KG1 (cell line): ENCODE measurements around the gene DLG1.

ENCODE experiments used
- DNase-seq: peaks from one replicate; lab custom pipeline; 2025; lab: John Stamatoyannopoulos, UW

The DLG1 gene

DNA sequence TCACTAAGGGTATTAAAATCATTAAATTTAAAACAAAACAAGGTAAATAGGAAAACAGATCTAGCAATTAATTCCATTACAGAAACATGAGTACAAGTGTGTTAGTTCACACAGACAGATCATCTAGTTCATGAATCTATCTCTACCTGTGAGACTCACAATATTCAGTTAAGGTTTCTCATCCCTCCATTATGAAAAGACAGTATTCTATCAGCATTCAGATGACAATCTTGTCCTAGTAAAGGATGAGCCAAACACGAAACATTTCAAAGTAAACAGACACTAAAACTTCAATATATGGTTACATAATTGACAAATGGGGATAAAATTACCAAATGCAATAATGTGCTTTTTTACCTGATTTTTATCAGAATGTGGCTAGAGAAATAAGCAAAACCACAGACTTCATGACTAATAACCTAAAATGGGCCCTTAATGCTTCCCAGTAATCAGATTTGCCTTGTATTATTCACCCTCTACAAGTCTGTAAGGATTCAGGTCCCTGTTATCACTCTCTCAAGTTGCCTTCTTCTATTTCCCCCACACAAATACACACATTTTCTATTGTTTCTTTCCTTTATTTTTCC lies 126.8 kb downstream of the DLG1 start:
- DNase-seq, result no peak

DNA sequence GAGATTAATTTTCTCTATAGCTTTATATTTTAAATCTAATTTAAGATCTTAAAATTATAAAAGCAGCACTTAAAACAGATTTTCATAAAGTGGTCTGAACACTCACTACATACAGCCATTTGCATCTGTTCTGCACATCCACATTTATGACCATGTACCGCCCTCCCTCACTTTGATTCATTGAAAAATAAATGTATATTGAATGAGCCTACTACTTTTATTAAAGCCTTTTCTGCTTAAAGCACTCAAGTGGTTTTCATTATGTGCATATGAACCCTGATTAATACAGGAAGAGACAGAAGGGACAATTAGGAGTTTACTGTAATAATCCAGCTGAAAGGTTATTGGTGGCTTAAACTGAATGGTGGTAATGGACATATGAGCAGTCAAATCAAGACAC lies 129.4 kb downstream of the DLG1 start:
- no peak for DNase-seq

DNA sequence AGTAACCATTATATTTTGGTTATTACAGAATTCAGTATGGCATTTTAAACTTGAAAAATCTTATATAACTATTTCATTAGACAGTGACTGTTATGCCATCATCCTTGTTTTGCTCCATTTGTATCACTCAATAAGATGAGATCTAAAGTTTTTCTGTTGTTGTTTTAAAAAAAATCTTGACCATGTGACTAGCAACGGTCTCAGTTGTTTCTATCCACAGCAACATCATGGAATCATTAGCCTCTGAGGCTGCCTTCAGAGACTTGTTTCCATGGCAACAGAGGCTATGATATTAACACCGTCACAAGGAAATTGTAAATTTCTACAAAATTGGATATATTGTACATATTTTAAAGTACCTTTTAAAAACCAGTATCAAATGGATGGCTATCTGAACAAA lies 129.8 kb downstream of the DLG1 start:
- DNase-seq, result no peak

DNA sequence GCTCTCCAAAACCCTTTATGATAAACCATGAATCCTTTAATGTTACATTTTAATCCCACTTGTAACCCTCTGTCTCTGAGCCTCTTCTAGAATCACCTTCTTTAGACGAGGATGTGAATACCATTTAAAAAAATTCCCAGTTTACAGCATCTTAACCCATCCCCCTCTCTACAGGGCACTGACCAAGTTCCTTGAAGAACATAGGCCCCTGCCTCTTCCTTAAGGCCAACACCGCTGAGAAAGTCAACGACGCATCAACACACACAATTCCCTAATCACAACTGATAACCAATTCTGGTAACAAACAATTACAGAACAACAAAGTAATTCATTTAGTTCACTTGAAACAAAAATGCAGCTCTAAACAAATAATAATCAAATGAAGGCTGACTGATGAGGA lies 130.3 kb downstream of the DLG1 start:
- DNase-seq, result no peak

DNA sequence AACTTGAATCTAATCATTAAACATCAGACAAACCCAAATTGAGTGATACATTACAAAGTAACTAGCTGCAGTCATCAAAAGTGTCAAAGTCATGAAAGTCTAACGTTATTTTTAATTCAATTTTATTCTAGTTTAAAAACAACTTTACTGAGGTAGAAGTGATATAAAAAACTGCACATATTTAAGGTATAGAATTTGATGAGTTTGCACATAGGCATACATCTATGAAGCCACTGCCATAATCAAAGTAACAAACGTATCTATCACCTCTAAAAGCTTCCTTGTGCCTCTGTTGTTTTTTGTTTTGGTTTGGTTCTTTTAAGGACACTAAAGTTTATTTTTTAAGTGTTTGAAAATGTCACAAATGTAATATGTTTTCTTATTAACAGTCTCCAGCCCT lies 130.9 kb downstream of the DLG1 start:
- no peak for DNase-seq

DNA sequence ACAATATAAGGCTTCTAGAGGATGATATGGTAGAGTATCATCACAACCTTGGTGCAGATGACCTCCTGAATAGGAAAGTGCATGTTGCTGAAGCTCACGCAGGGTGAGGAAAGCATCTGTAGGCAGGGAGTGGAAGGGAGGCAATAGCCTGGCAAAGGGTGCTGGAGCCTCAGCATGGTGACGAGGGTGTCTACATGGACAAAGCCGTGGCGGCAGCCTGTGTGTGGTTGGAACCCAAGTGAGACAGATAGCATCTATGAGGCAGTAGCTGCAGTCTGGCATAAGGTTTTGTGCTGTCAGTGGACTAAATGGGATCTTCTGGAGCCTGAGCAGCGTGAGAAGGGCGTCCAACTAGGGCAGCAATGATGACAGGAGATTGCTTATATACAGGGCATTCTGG lies 132.5 kb downstream of the DLG1 start:
- no peak for DNase-seq

DNA sequence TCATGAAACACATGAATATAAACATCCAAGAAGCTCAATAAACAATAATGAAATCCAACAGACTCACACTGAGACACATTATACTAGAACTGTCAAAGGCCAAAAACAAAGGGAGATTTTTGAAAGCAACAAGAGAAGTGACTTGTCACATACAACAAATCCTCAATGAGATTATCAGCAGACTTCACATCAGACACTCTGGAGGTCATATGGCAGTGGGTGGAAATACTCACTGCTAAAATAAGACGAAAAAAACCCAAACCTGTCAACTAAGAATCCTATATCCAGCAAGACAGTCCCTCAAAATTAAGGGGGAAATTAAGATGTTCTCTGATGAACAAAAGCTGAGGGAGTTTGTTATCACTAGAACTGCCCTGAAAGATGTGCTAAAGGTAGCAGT lies 143.4 kb downstream of the DLG1 start:
- no peak for DNase-seq

DNA sequence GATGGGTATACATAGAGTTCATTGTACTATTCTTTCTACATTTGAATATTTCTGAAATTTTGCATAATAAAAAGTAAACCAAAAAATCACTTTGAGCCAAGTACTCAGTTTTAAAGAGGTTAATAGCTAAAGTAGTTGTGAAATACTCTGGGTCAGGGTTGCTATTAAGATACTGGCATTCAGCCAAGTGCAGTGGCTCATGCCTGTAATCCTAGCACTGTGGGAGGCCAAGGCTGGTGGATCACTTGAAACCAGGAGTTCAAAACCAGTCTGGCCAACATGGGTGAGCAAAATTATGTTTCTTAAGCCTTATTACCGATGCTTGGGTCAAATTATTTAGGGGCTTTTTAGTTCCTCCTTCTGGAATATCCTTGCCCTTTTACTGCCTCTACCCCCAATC lies 146.8 kb downstream of the DLG1 start:
- DNase-seq, result no peak

DNA sequence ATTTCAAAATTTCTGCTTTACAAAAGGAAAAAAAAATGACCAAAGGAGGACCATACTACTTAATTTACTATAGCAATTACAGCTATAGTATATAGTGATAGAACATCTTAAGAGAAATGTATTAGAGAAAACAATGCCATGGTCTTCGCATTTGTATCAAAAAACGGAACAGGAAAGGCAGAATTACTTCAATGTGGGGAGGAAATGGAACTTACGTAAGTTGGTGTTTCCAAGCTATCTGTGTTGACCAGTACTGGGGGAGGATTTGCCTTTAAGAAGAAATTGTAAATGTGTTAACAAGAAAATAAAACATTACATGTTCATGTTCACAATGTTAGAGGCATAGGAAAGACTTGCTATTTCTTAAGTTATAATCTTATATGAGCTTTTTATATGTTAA lies 148.9 kb downstream of the DLG1 start:
- peak; percentile 14 for DNase-seq

DNA sequence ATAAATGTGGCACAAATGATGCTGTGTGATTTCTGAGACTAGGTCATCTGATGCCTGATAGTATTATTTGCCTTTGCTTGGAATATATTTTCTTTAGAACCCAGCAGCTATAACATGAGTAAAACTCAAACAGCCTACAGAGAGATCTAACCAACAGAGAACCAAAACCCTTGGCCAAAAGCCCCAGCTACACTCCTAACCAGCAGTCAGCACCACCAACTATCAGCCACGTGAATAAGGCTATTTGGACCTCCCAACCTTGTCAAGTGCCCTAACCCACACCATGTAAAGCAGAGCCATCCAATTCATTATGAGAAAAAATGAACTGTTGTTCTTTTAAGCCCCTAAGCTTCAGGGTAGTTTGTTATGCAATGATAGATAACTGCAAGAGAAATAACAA lies 154.2 kb downstream of the DLG1 start:
- no peak for DNase-seq

DNA sequence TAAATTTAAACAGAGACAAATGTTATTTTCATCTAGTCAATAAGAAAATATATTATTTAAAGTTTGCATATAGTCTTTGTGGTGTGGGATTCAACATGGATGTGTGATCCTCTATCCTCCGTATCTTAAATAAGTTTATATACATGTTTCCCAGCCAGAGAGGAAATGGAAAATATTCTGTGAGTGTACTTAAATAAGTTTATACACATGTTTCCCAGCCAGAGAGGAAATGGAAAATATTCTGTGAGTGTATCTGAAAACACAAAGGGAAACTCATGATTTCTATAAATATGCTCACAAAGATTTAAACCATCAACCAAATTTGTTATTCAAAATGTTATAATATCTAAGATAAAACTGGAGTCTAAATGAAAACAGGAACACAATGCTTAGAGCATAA lies 158.8 kb downstream of the DLG1 start:
- DNase-seq, result no peak

DNA sequence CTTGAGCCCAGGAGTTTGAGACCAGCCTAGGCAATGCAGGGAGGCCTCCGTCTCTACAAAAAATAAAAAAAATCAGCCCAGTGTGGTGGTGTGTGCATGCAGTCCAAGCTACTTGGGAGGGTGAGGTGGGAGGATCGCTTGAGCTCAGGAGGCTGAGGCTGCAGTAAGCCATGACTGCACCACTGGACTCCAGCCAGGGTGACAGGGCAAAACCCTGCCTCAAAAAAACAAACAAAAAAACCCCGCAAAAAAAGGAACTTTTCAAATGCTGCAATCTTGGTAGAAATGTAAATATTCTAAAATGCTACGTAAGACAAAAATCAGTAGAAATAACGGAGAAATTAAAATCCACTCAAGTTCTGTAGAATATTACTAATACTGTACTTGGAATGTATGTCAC lies 160.7 kb downstream of the DLG1 start:
- DNase-seq, result no peak

DNA sequence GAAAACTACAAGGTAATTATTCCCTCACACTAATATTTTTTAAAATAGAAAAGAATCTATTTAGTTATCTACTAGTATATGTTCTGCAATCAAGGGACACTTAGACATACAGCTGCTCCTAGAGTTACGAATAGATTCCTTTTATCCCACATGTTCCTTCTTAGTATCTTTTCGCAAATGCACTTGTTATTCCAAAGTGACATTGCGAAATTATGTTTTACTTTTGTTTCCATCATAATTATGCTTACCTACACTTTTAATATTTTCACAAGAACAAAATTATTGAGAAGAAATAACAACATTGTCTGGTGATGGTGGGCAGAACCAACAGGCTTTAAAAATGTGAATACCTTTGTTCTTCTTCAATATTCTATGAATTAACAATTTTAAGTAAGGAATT lies 161.7 kb downstream of the DLG1 start:
- no peak for DNase-seq

DNA sequence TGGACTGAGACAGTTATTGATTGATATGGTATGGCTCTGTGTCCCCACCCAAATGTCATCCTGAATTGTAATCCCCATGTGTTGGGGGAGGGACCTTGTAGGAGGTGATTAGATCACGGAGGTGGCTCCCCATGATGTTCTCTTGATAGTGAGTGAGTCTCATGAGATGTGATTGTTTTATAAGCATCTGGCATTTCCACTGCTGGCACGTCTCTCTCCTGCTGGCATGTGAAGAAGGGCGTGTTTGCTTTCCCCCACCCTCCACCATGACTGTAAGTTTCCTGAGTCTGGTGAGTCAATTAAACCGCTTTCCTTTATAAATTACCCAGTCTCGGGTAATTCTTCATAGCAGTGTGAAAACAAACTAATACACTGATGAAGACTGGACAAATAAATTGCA lies 163.2 kb downstream of the DLG1 start:
- DNase-seq, result no peak

DNA sequence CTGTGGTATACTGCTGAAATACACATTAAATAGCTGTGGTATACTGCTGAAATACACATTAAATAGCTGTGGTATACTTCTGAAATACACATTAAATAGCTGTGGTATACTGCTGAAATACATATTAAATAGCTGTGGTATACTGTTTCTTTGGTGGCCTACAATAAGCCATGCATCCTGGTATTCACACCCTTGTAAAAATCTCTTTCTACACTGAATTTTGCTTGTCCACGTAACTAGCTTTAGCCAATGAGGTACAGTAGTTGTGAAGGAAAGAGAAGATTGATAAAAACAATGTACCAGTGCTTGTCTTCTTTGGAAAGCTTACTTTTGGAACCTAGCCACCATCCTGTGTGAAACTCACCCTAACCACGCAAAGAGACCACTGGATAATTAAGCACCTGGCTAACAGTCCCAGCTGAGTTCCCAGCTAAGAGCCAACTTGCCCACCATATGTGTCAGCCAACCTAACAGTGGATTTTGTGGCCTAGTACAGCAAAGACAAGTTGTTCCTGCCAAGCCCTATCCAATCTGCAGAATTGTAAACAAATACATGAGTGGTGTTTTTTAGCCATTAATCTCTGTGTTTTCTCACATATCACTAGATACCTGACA lies 165.4 kb downstream of the DLG1 start:
- no peak for DNase-seq

DNA sequence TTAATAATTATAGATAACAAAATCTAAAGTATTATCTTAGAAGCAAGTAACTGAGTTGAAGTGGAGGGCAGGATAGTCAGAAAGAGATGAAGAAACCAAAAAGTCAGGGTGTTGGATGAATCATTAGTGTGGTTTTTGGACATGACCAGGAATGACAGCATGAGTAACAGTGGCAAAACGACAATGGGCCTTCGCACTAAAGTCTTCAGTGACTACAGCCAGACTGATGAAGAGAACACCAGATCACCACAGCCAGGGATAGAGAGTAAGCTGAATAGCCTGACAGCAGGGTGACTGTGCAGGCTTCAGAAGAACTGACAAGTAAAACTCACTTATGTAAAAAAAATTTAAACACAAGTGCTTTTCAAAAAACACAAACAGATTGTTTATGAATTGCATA lies 172.8 kb downstream of the DLG1 start:
- DNase-seq, result no peak

DNA sequence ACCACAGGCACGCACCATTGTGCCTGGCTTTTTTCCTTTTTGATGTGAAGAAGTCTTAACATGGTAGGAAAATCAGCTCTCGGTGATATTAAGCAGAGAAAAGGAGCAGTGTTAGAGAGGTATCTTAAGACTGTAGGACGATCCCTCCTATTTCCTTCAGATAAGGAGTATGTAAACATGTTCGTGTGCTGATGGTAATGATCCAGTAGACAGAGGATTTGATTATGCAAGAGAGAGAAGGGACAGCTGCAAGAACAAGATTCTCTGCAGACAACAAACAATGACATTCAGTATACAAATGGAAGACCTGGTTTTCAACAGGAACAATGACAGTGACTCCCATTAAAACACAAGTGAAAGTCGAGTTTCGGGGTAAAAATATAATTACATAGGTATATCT lies 173.7 kb downstream of the DLG1 start:
- DNase-seq, result no peak

DNA sequence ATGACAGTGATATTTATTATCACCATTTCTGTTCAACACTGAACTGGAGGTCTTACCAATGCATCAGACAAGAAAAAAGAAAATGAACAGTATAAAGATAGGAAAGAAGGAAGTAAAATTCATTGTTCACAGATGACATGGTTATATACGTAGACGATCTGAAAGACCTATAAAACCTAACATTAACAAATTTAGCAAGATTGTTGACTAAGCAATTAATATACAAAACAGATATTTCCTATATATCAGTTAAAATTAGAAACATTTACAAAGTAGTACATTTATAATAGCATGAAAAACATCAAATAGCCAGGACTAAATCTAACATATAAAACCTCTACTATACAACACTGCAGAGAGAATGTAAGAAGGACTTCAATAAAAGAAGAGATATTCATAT lies 176.0 kb downstream of the DLG1 start:
- no peak for DNase-seq

DNA sequence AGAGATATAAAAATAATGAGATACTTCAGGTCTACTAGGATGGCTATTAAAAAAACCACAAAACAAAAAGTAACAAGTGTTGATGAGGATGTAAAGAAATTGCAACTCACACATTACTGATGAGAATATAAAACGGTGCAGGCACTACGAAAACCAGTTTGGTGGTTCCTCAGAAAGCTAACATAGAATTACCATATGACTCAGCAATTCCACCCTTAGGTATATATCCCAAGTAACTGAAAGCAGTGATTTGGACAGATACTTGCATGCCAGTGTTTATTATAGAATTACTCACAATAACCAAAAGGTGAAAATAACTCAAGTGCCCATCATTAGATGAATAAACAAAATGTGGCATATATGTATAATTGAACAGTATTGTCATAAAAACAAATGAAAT lies 181.3 kb downstream of the DLG1 start:
- DNase-seq, result no peak

DNA sequence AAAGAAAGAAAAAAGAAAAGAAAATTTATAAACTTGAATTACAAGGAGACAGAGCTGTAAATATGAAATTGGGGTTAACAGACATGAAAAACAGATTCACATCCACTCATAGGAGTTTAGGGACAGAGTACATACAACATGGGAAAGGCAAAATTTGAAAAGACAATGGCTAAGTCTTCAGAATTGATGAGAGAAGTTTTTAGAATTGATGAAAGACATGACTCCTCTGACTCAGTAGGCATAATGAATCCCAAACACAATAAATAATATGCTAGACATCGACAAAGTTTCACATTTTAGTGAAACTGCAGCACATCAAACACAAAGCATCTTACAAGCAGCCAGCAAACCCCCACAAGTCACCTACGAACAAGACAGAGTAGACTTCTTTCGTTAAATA lies 184.4 kb downstream of the DLG1 start:
- DNase-seq, result no peak

DNA sequence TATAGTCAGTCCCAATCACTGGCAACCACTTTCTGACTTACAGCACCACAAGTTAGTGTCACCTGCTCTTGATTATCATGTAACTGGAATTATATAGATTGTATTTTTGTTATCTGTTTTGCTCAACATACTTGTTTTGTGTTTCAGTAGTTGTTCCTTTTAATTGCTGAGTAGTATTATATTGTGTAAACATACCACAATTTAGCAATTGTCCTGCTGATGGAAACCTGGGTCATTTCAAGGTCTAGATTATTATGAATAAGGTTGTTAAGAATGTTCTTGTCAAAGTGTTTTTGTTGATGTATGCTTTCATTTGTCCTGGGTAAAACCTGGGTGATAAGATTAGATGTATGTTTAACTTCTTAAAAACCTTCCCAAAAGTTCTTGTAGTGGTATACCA lies 186.7 kb downstream of the DLG1 start:
- DNase-seq, result no peak

DNA sequence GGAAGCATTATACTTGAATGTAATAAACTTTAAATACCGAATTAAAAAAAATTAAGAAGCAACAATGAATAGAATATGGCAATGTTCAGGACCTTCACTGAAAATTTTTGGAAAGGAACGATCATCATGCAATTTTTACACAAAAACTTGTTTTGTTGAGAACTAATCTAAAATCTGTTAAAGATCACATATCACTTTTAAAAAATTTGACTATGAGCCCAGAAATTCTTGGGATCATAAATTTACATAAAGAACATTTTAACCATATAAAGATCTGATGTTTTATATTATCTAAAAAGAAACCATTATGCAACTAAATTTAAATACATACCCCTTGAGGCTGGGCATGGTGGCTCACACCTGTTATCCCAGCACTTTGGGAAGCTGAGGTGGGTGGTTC lies 192.6 kb downstream of the DLG1 start:
- DNase-seq, result no peak

DNA sequence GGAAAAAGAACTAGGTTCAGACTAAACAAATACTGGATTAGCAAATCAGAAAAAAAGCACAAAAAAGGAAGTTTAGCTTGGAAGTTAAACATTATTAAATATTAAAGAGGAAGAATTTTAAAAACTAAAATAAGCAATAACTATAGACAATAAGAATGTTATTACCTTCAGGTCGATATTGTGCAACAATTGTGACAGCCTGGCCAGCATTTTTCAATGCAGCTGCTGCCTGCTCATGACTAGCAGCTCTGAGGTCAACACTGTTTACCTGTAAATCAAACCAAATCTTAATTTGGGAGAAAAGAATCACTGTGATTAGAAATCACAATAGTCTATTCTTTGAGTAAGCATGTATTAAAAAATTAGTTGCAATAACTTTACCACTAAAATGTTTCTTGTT lies 193.7 kb downstream of the DLG1 start:
- DNase-seq, result no peak

DNA sequence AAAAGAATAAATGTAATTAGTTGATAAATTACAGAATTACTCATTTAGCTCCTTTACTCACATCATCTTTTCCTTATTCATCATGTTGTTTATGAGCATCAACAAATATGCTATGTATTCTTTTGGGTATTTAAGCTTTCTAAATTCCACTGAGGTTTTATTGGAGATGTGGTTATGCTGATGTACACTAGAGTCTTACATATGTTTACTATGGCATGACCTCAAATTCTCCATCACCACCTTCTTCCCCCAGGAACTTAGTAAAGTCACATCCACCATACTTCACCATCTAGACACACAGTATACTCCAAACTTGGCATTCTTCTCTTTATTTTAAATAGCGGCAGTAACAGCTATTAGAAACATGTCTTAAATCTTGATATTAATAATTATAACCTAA lies 194.6 kb downstream of the DLG1 start:
- DNase-seq, result no peak

DNA sequence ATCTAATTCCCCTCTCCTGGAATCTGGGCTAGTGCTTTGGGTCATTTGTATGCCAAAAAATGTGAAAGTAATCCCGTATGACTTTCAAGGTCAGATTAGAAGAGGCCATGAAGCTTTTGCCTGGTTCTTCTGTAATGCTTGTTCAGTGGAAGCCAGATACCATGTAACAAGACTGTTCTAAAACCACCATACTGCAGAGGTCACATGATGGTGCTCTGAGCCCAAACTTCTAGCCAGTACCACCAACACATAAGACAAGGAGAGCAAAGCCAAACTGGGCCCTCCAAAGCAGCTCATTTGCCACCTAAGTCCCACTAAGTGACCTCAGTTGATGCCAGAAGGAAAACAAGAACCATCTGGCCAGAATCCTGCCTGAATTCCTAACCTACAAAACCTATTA lies 204.5 kb downstream of the DLG1 start:
- DNase-seq, result no peak
